WTC11 (cell line): ENCODE data around the gene OR4K15. TPM values are rescaled to one million over a fixed set of nuclear protein-coding genes. Genes with fewer than 3 reads are reported as not detected.

Experiments used
- ATAC-seq: fragments of 200-7000 bp; cut with Tn5 transposase; 2 replicates; pipeline ENCODE4 v1.10.0; 2021; ENCODE audit warnings: mild to moderate bottlenecking, moderate library complexity
- Bru-seq: library from RNA; stranded (reverse); fragments of 400-500 nt; gene quantifications from one replicate; lab custom pipeline; 2021; lab: Mats Ljungman, UMichigan
- CTCF ChIA-PET: fragments of 300-600 bp; sonication (Branson Sonifier 250); formaldehyde crosslinking; loops from one replicate; lab custom pipeline; 2021; ENCODE audit warnings: antibody characterized with exemption; lab: Charles Lee
- POLR2A ChIA-PET: fragments of 350-600 bp; sonication (Branson Sonifier 250); formaldehyde crosslinking; loops from one replicate; lab custom pipeline; 2021; ENCODE audit warnings: antibody characterized with exemption; lab: Charles Lee
- DNase-seq: peaks from one replicate; pipeline ENCODE4 v3.0.0; 2021; ENCODE audit warnings: low spot score
- H3K27ac Mint-ChIP-seq: 2 replicates; pipeline ENCODE4 v1.8.0; 2021; ENCODE audit warnings: mixed read lengths
- H3K27me3 Mint-ChIP-seq: 2 replicates; pipeline ENCODE4 v1.8.0; 2021; ENCODE audit warnings: low read depth, mild to moderate bottlenecking, moderate library complexity, mixed read lengths
- H3K36me3 Mint-ChIP-seq: 2 replicates; pipeline ENCODE4 v1.8.0; 2021; ENCODE audit warnings: mixed read lengths
- H3K4me1 Mint-ChIP-seq: 2 replicates; pipeline ENCODE4 v1.8.0; 2022; ENCODE audit warnings: mixed read lengths
- H3K4me3 Mint-ChIP-seq: 2 replicates; pipeline ENCODE4 v1.8.0; 2021; ENCODE audit warnings: mild to moderate bottlenecking, moderate library complexity, mixed read lengths
- H3K9me3 Mint-ChIP-seq: 2 replicates; pipeline ENCODE4 v1.8.0; 2021; ENCODE audit warnings: mixed read lengths
- ATF6 ChIP-seq: sonication (generic); formaldehyde crosslinking; IDR thresholded peaks from 2 replicates; pipeline ENCODE4 v1.8.1; 2023; ENCODE audit warnings: mild to moderate bottlenecking, missing genetic modification reagents
- FOXP1 ChIP-seq: sonication (generic); formaldehyde crosslinking; IDR thresholded peaks from 2 replicates; pipeline ENCODE4 v1.8.0; 2022; ENCODE audit warnings: missing genetic modification reagents, mild to moderate bottlenecking, moderate library complexity, borderline replicate concordance
- HMGA2 ChIP-seq: fragments of 250-450 bp; sonication (Bioruptor Pico); IDR thresholded peaks from 2 replicates; pipeline ENCODE4 v1.4.0; 2021; ENCODE audit warnings: mild to moderate bottlenecking, moderate library complexity
- KAT7 ChIP-seq: sonication (generic); formaldehyde crosslinking; IDR thresholded peaks from 2 replicates; pipeline ENCODE4 v1.8.1; 2023; ENCODE audit warnings: missing genetic modification reagents, mild to moderate bottlenecking, borderline replicate concordance
- MAX ChIP-seq: sonication (generic); formaldehyde crosslinking; IDR thresholded peaks from 2 replicates; pipeline ENCODE4 v1.8.0; 2022; ENCODE audit warnings: mild to moderate bottlenecking, missing genetic modification reagents
- PREB ChIP-seq: sonication (generic); formaldehyde crosslinking; IDR thresholded peaks from 2 replicates; pipeline ENCODE4 v1.8.1; 2022; ENCODE audit warnings: mild to moderate bottlenecking, missing genetic modification reagents, moderate library complexity, borderline replicate concordance
- SMAD3 ChIP-seq: sonication (generic); formaldehyde crosslinking; IDR thresholded peaks from 2 replicates; pipeline ENCODE4 v1.8.0; 2022; ENCODE audit warnings: missing genetic modification reagents, mild to moderate bottlenecking, borderline replicate concordance
- SMAD4 ChIP-seq: sonication (generic); formaldehyde crosslinking; IDR thresholded peaks from 2 replicates; pipeline ENCODE4 v1.8.0; 2022; ENCODE audit warnings: mild to moderate bottlenecking, missing genetic modification reagents
- STAT6 ChIP-seq: sonication (generic); formaldehyde crosslinking; conservative IDR thresholded peaks from 2 replicates; pipeline ENCODE4 v1.8.1; 2023; ENCODE audit warnings: mild to moderate bottlenecking, low read depth, missing genetic modification reagents, moderate library complexity
- TEAD1 ChIP-seq: sonication (generic); formaldehyde crosslinking; IDR thresholded peaks from 2 replicates; pipeline ENCODE4 v1.8.0; 2022; ENCODE audit warnings: mild to moderate bottlenecking, missing genetic modification reagents
- ZNF232 ChIP-seq: sonication (generic); formaldehyde crosslinking; IDR thresholded peaks from 2 replicates; pipeline ENCODE4 v1.8.0; 2022; ENCODE audit warnings: mild to moderate bottlenecking, missing genetic modification reagents
- ZNF423 ChIP-seq: fragments of 250-450 bp; sonication (Bioruptor Pico); IDR thresholded peaks from 2 replicates; pipeline ENCODE4 v2.1.2; 2022; ENCODE audit warnings: mild to moderate bottlenecking, moderate library complexity
- long read RNA-seq, 3 experiments: library from RNA in 1 of 3; library from capped mRNA in 1 of 3; library from polyadenylated mRNA in 1 of 3; unstranded in 2 of 3; stranded (forward) in 1 of 3; transcript quantifications; one replicate each; pipeline ENCODE4 v2.0.0, GENCODE V29; 2021
- total RNA-seq: library from RNA; stranded (reverse); gene quantifications from 3 replicates; pipeline ENCODE4 v1.2.3, GENCODE V29; 2021
- TF ChIP-seq, protein P1 (sequence below): fragments of 250-450 bp; sonication (Bioruptor Pico); IDR thresholded peaks from 2 replicates; pipeline ENCODE4 v1.9.0; 2021; ENCODE audit warnings: mild to moderate bottlenecking
- TF ChIP-seq, protein P2 (sequence below): sonication (generic); formaldehyde crosslinking; IDR thresholded peaks from 2 replicates; pipeline ENCODE4 v1.8.1; 2022; ENCODE audit warnings: missing genetic modification reagents, borderline replicate concordance
- TF ChIP-seq, protein P3 (sequence below): sonication (generic); formaldehyde crosslinking; IDR thresholded peaks from 2 replicates; pipeline ENCODE4 v1.8.0; 2023; ENCODE audit warnings: missing genetic modification reagents, mild to moderate bottlenecking, borderline replicate concordance
- TF ChIP-seq, protein P4 (sequence below): fragments of 200-600 bp; IDR thresholded peaks from 2 replicates; pipeline ENCODE4 v1.8.0; 2022; ENCODE audit warnings: antibody characterized with exemption

Gene OR4K15, protein sequence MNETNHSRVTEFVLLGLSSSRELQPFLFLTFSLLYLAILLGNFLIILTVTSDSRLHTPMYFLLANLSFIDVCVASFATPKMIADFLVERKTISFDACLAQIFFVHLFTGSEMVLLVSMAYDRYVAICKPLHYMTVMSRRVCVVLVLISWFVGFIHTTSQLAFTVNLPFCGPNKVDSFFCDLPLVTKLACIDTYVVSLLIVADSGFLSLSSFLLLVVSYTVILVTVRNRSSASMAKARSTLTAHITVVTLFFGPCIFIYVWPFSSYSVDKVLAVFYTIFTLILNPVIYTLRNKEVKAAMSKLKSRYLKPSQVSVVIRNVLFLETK
- total RNA-seq, result not detected in 3 replicates
- not detected for Bru-seq, nascent RNA
- long read RNA-seq, experiment 1, result 0 reads
- long read RNA-seq, experiment 2, result 0 reads
- long read RNA-seq, experiment 3, result 0 reads

DNA sequence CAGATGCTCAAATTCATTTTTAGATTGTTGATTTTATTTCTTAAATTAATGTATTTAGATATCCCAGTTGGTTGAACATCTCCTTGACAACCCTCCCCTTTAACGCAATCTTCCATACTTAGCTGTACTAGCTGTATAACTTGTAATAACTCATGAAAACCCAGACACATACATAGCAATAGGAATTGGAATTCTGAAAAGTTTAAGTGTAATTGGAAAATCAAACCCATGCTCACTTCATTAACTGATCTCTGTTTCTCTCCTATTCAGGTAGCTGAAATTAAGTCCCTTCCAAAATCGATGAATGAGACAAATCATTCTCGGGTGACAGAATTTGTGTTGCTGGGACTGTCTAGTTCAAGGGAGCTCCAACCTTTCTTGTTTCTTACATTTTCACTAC lies at the start of gene OR4K15:
Gene OR4K15 (plus strand): TSS at position 301 of the 400 bp plus-strand sequence. CDS start 0 bp downstream, at position 301.
- ChIA-PET POLR2A (no interaction called here), CTCF (no interaction called here)
- no peaks in the 10 kb centered on the region; the same call in none of the 2 replicates for H3K27me3 Mint-ChIP-seq
- ATAC-seq (no peak), DNase-seq (no peak)
- no peaks in the 10 kb centered on the region for H3K4me1 Mint-ChIP-seq
- H3K4me3 Mint-ChIP-seq, result no peak within 1 kb of the TSS
- H3K36me3 Mint-ChIP-seq, result peaks cover 41% of the 10 kb centered on the region
- peaks cover 57% of the 10 kb centered on the region for H3K9me3 Mint-ChIP-seq
- TF ChIP-seq ZNF232 (CRISPR knock-in tag), result no peak
- no peak for TF ChIP-seq HMGA2 (CRISPR knock-in tag)
- TF ChIP-seq, protein P1, sequence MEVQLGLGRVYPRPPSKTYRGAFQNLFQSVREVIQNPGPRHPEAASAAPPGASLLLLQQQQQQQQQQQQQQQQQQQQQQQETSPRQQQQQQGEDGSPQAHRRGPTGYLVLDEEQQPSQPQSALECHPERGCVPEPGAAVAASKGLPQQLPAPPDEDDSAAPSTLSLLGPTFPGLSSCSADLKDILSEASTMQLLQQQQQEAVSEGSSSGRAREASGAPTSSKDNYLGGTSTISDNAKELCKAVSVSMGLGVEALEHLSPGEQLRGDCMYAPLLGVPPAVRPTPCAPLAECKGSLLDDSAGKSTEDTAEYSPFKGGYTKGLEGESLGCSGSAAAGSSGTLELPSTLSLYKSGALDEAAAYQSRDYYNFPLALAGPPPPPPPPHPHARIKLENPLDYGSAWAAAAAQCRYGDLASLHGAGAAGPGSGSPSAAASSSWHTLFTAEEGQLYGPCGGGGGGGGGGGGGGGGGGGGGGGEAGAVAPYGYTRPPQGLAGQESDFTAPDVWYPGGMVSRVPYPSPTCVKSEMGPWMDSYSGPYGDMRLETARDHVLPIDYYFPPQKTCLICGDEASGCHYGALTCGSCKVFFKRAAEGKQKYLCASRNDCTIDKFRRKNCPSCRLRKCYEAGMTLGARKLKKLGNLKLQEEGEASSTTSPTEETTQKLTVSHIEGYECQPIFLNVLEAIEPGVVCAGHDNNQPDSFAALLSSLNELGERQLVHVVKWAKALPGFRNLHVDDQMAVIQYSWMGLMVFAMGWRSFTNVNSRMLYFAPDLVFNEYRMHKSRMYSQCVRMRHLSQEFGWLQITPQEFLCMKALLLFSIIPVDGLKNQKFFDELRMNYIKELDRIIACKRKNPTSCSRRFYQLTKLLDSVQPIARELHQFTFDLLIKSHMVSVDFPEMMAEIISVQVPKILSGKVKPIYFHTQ (CRISPR knock-in tag), result no peak
- TF ChIP-seq, protein P2, sequence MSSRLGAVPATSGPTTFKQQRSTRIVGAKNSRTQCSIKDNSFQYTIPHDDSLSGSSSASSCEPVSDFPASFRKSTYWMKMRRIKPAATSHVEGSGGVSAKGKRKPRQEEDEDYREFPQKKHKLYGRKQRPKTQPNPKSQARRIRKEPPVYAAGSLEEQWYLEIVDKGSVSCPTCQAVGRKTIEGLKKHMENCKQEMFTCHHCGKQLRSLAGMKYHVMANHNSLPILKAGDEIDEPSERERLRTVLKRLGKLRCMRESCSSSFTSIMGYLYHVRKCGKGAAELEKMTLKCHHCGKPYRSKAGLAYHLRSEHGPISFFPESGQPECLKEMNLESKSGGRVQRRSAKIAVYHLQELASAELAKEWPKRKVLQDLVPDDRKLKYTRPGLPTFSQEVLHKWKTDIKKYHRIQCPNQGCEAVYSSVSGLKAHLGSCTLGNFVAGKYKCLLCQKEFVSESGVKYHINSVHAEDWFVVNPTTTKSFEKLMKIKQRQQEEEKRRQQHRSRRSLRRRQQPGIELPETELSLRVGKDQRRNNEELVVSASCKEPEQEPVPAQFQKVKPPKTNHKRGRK (CRISPR knock-in tag), result no peak
- no peak for TF ChIP-seq ZNF423 (CRISPR knock-in tag)
- no peak for TF ChIP-seq STAT6 (CRISPR knock-in tag)
- TF ChIP-seq, protein P3, sequence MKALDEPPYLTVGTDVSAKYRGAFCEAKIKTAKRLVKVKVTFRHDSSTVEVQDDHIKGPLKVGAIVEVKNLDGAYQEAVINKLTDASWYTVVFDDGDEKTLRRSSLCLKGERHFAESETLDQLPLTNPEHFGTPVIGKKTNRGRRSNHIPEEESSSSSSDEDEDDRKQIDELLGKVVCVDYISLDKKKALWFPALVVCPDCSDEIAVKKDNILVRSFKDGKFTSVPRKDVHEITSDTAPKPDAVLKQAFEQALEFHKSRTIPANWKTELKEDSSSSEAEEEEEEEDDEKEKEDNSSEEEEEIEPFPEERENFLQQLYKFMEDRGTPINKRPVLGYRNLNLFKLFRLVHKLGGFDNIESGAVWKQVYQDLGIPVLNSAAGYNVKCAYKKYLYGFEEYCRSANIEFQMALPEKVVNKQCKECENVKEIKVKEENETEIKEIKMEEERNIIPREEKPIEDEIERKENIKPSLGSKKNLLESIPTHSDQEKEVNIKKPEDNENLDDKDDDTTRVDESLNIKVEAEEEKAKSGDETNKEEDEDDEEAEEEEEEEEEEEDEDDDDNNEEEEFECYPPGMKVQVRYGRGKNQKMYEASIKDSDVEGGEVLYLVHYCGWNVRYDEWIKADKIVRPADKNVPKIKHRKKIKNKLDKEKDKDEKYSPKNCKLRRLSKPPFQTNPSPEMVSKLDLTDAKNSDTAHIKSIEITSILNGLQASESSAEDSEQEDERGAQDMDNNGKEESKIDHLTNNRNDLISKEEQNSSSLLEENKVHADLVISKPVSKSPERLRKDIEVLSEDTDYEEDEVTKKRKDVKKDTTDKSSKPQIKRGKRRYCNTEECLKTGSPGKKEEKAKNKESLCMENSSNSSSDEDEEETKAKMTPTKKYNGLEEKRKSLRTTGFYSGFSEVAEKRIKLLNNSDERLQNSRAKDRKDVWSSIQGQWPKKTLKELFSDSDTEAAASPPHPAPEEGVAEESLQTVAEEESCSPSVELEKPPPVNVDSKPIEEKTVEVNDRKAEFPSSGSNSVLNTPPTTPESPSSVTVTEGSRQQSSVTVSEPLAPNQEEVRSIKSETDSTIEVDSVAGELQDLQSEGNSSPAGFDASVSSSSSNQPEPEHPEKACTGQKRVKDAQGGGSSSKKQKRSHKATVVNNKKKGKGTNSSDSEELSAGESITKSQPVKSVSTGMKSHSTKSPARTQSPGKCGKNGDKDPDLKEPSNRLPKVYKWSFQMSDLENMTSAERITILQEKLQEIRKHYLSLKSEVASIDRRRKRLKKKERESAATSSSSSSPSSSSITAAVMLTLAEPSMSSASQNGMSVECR (CRISPR knock-in tag), result no peak
- no peak for TF ChIP-seq ATF6 (CRISPR knock-in tag)
- TF ChIP-seq PREB (CRISPR knock-in tag), result no peak
- TF ChIP-seq, protein P4, sequence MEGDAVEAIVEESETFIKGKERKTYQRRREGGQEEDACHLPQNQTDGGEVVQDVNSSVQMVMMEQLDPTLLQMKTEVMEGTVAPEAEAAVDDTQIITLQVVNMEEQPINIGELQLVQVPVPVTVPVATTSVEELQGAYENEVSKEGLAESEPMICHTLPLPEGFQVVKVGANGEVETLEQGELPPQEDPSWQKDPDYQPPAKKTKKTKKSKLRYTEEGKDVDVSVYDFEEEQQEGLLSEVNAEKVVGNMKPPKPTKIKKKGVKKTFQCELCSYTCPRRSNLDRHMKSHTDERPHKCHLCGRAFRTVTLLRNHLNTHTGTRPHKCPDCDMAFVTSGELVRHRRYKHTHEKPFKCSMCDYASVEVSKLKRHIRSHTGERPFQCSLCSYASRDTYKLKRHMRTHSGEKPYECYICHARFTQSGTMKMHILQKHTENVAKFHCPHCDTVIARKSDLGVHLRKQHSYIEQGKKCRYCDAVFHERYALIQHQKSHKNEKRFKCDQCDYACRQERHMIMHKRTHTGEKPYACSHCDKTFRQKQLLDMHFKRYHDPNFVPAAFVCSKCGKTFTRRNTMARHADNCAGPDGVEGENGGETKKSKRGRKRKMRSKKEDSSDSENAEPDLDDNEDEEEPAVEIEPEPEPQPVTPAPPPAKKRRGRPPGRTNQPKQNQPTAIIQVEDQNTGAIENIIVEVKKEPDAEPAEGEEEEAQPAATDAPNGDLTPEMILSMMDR, result no peak
- no peak for TF ChIP-seq KAT7 (CRISPR knock-in tag)
- TF ChIP-seq SMAD3 (CRISPR knock-in tag), result no peak
- TF ChIP-seq SMAD4, result no peak
- no peak for TF ChIP-seq TEAD1 (CRISPR knock-in tag)
- TF ChIP-seq FOXP1 (CRISPR knock-in tag), result no peak
- TF ChIP-seq MAX, result no peak
- H3K27ac Mint-ChIP-seq, result no peak within 1 kb of the TSS
